Mesendoderm (in vitro differentiated cells): ENCODE measurements around the gene CELSR2.

ENCODE experiments used
- DNase-seq: peaks from one replicate; pipeline ENCODE4 v3.0.0; 2013
- H2AK5ac ChIP-seq: 2 replicates; pipeline ENCODE4 v1.6.1; 2013; ENCODE audit warnings: low read length, inconsistent platforms
- H2BK120ac ChIP-seq: 2 replicates; pipeline ENCODE4 v1.6.1; 2013; ENCODE audit warnings: low read depth, mild to moderate bottlenecking, low read length, moderate library complexity, mixed read lengths
- H2BK15ac ChIP-seq: replicated peaks from 2 replicates; pipeline ENCODE4 v1.6.1; 2013; ENCODE audit warnings: low read depth, mild to moderate bottlenecking, moderate library complexity
- H2BK5ac ChIP-seq: 2 replicates; pipeline ENCODE4 v1.6.1; 2013; ENCODE audit warnings: low read length, inconsistent platforms
- H3K18ac ChIP-seq: 2 replicates; pipeline ENCODE4 v1.6.1; 2013; ENCODE audit warnings: mild to moderate bottlenecking, low read length, mixed read lengths
- H3K23ac ChIP-seq: one replicate; pipeline ENCODE4 v1.6.1; 2013; ENCODE audit warnings: low read length
- H3K27ac ChIP-seq: 2 replicates; pipeline ENCODE4 v1.5.1; 2013; ENCODE audit warnings: low read depth, mild to moderate bottlenecking, inconsistent platforms, low read length, moderate library complexity
- H3K27me3 ChIP-seq: 2 replicates; pipeline ENCODE4 v1.6.1; 2013; ENCODE audit warnings: low read length, control low read depth, mild to moderate bottlenecking, inconsistent platforms; ENCODE audit not compliant: insufficient read depth, poor library complexity
- H3K36me3 ChIP-seq: 2 replicates; pipeline ENCODE4 v1.6.1; 2013; ENCODE audit warnings: low read length, inconsistent platforms; ENCODE audit not compliant: control insufficient read depth, insufficient read depth
- H3K4ac ChIP-seq: one replicate; pipeline ENCODE4 v1.6.1; 2013; ENCODE audit warnings: low read depth, mild to moderate bottlenecking, low read length, moderate library complexity
- H3K4me1 ChIP-seq: 2 replicates; pipeline ENCODE4 v1.6.1; 2013; ENCODE audit warnings: low read depth, low read length, inconsistent platforms; ENCODE audit not compliant: control insufficient read depth
- H3K4me2 ChIP-seq: 2 replicates; pipeline ENCODE4 v1.6.1; 2013; ENCODE audit warnings: low read length
- H3K4me3 ChIP-seq: 2 replicates; pipeline ENCODE4 v1.5.1; 2013; ENCODE audit warnings: mild to moderate bottlenecking, low read length
- H3K56ac ChIP-seq: one replicate; pipeline ENCODE4 v1.6.1; 2013; ENCODE audit warnings: low read length
- H3K79me1 ChIP-seq: 2 replicates; pipeline ENCODE4 v1.6.1; 2013; ENCODE audit warnings: low read length, inconsistent platforms
- H3K79me2 ChIP-seq: 2 replicates; pipeline ENCODE4 v1.6.1; 2013; ENCODE audit warnings: mild to moderate bottlenecking, low read length; ENCODE audit not compliant: control insufficient read depth, insufficient read depth
- H3K9ac ChIP-seq: 2 replicates; pipeline ENCODE4 v1.6.1; 2013; ENCODE audit warnings: low read length, inconsistent platforms
- H4K5ac ChIP-seq: one replicate; pipeline ENCODE4 v1.6.1; 2013; ENCODE audit warnings: low read length
- H4K8ac ChIP-seq: one replicate; pipeline ENCODE4 v1.6.1; 2013; ENCODE audit warnings: low read depth, mild to moderate bottlenecking, control low read depth, low read length, moderate library complexity
- WGBS: extraction: QIAGEN DNeasy Blood & Tissue Kit; methylation state at CpG from one replicate; pipeline ENCODE4 v1.1.7; 2013; ENCODE audit warnings: low lambda C conversion rate, missing lambda C conversion rate; ENCODE audit not compliant: insufficient coverage; ENCODE audit errors: extremely low coverage; 5-methylcytosine and 5-hydroxymethylcytosine counted together

CELSR2 gene

GRCh38 chr1:109294481-109294880, 45.1 kb downstream of the CELSR2 start:
- WGBS, result no CpG with 5 or more reads among the region's 4 CpGs
- H2BK15ac ChIP-seq, result no peak overlapping the region
- H3K4ac ChIP-seq, result no peak overlapping the region
- H3K4me3 ChIP-seq, result no peak overlapping the region
- no peak overlapping the region for H2BK120ac ChIP-seq
- H3K27ac ChIP-seq, result no peak overlapping the region
- H3K23ac ChIP-seq, result no peak overlapping the region
- no peaks in the 10 kb centered on the region for H3K79me1 ChIP-seq
- H4K5ac ChIP-seq, result no peak overlapping the region
- no peaks in the 10 kb centered on the region for H3K27me3 ChIP-seq
- no peaks in the 10 kb centered on the region for H3K4me1 ChIP-seq
- H4K8ac ChIP-seq, result no peak overlapping the region
- no peak overlapping the region for H2BK5ac ChIP-seq
- H3K36me3 ChIP-seq, result no peaks in the 10 kb centered on the region
- DNase-seq, result no peak
- H3K79me2 ChIP-seq, result no peaks in the 10 kb centered on the region
- H3K56ac ChIP-seq, result no peak overlapping the region
- H3K18ac ChIP-seq, result no peak overlapping the region
- no peak overlapping the region for H3K9ac ChIP-seq
- H3K4me2 ChIP-seq, result no peak overlapping the region
- no peak overlapping the region for H2AK5ac ChIP-seq

- no peak overlapping the region for H2BK120ac ChIP-seq
- no peak overlapping the region for H2BK15ac ChIP-seq
- H3K27ac ChIP-seq, result no peak overlapping the region
- H3K4ac ChIP-seq, result no peak overlapping the region
- H3K79me2 ChIP-seq, result no peaks in the 10 kb centered on the region
- no peaks in the 10 kb centered on the region for H3K79me1 ChIP-seq
- H3K27me3 ChIP-seq, result no peaks in the 10 kb centered on the region
- H3K4me2 ChIP-seq, result no peak overlapping the region
- no peak overlapping the region for H3K23ac ChIP-seq
- WGBS, result no CpG with 5 or more reads among the region's 12 CpGs
- no peaks in the 10 kb centered on the region for H3K4me1 ChIP-seq
- no peak overlapping the region for H2BK5ac ChIP-seq
- no peak overlapping the region for H4K5ac ChIP-seq
- H3K56ac ChIP-seq, result no peak overlapping the region
- H3K4me3 ChIP-seq, result no peak overlapping the region
- H2AK5ac ChIP-seq, result no peak overlapping the region
- no peak overlapping the region for H3K18ac ChIP-seq
- DNase-seq, result no peak
- H3K9ac ChIP-seq, result no peak overlapping the region
- no peak overlapping the region for H4K8ac ChIP-seq
- H3K36me3 ChIP-seq, result no peaks in the 10 kb centered on the region
Measured at GRCh38 chr1:109295712-109296415, 46.5 kb downstream of the CELSR2 start.

GRCh38 chr1:109296782-109297181, 47.4 kb downstream of the CELSR2 start:
- Histone ChIP-seq H2AK5ac (no peak overlapping the region), H3K9ac (no peak overlapping the region), H4K8ac (no peak overlapping the region), H3K79me1 (no peaks in the 10 kb centered on the region), H2BK120ac (no peak overlapping the region), H3K4ac (no peak overlapping the region), H2BK5ac (no peak overlapping the region), H3K4me2 (no peak overlapping the region), H3K79me2 (no peaks in the 10 kb centered on the region), H3K27ac (no peak overlapping the region), H3K4me3 (no peak overlapping the region), H3K27me3 (no peaks in the 10 kb centered on the region), H3K4me1 (no peaks in the 10 kb centered on the region), H3K56ac (peak overlapping the region; percentile 34), H3K18ac (no peak overlapping the region), H2BK15ac (no peak overlapping the region), H4K5ac (no peak overlapping the region), H3K36me3 (no peaks in the 10 kb centered on the region), H3K23ac (no peak overlapping the region)
- DNase-seq, result no peak
- no CpG with 5 or more reads among the region's 16 CpGs for WGBS

- Histone ChIP-seq H3K4ac (no peak overlapping the region), H2BK15ac (no peak overlapping the region), H3K18ac (no peak overlapping the region), H4K5ac (no peak overlapping the region), H2BK120ac (no peak overlapping the region), H3K36me3 (no peaks in the 10 kb centered on the region), H3K4me3 (no peak overlapping the region), H3K4me2 (no peak overlapping the region), H3K27ac (no peak overlapping the region), H3K79me2 (no peaks in the 10 kb centered on the region), H3K79me1 (no peaks in the 10 kb centered on the region), H3K23ac (peak overlapping the region; percentile 35), H2BK5ac (no peak overlapping the region), H4K8ac (no peak overlapping the region), H3K9ac (no peak overlapping the region), H3K56ac (no peak overlapping the region), H2AK5ac (no peak overlapping the region), H3K4me1 (no peaks in the 10 kb centered on the region), H3K27me3 (no peaks in the 10 kb centered on the region)
- no CpG with 5 or more reads among the region's 11 CpGs for WGBS
- peak; percentile 48 for DNase-seq
Measured at GRCh38 chr1:109298666-109299557, 49.6 kb downstream of the CELSR2 start.

- no peak overlapping the region for H3K4me3 ChIP-seq
- H3K23ac ChIP-seq, result no peak overlapping the region
- no peak overlapping the region for H4K5ac ChIP-seq
- H3K36me3 ChIP-seq, result no peaks in the 10 kb centered on the region
- no peak overlapping the region for H4K8ac ChIP-seq
- no peak overlapping the region for H3K56ac ChIP-seq
- DNase-seq, result no peak
- H2BK120ac ChIP-seq, result no peak overlapping the region
- no peak overlapping the region for H3K4me2 ChIP-seq
- no peak overlapping the region for H3K9ac ChIP-seq
- H3K4ac ChIP-seq, result no peak overlapping the region
- no peak overlapping the region for H2BK15ac ChIP-seq
- no peaks in the 10 kb centered on the region for H3K79me2 ChIP-seq
- no peaks in the 10 kb centered on the region for H3K27me3 ChIP-seq
- no peak overlapping the region for H2AK5ac ChIP-seq
- no peaks in the 10 kb centered on the region for H3K79me1 ChIP-seq
- no peak overlapping the region for H3K27ac ChIP-seq
- no peak overlapping the region for H3K18ac ChIP-seq
- H2BK5ac ChIP-seq, result no peak overlapping the region
- no CpG with 5 or more reads among the region's 20 CpGs for WGBS
- H3K4me1 ChIP-seq, result no peaks in the 10 kb centered on the region
Measured at GRCh38 chr1:109299558-109300343, 50.4 kb downstream of the CELSR2 start.
